HEK293T (cell line): ENCODE measurements around the gene FNBP1L.

Experiments used
- ARNT ChIP-seq: fragments of 450-650 bp; IDR thresholded peaks from 2 replicates; pipeline ENCODE4 v1.6.1; 2017; ENCODE audit warnings: mild to moderate bottlenecking
- BHLHE40 ChIP-seq: fragments of 450-650 bp; IDR thresholded peaks from 2 replicates; pipeline ENCODE4 v1.6.1; 2016; ENCODE audit warnings: mild to moderate bottlenecking, moderate library complexity, borderline replicate concordance
- CTBP1 ChIP-seq: fragments of 450-650 bp; IDR thresholded peaks from 2 replicates; pipeline ENCODE4 v1.6.1; 2016; ENCODE audit warnings: borderline replicate concordance
- ELF4 ChIP-seq: fragments of 450-650 bp; IDR thresholded peaks from 2 replicates; pipeline ENCODE4 v1.6.1; 2017; ENCODE audit warnings: antibody characterized with exemption
- FOXA1 ChIP-seq: fragments of 450-650 bp; IDR thresholded peaks from 2 replicates; pipeline ENCODE4 v1.6.1; 2016; ENCODE audit warnings: mild to moderate bottlenecking
- FOXK2 ChIP-seq: fragments of 450-650 bp; IDR thresholded peaks from 2 replicates; pipeline ENCODE4 v1.6.1; 2016; ENCODE audit warnings: mild to moderate bottlenecking
- FOXM1 ChIP-seq: fragments of 450-650 bp; IDR thresholded peaks from 2 replicates; pipeline ENCODE4 v1.6.1; 2017; ENCODE audit warnings: mild to moderate bottlenecking, borderline replicate concordance
- HDGF ChIP-seq: fragments of 450-650 bp; IDR thresholded peaks from 2 replicates; pipeline ENCODE4 v1.6.1; 2017; ENCODE audit warnings: antibody characterized with exemption, borderline replicate concordance
- L3MBTL2 ChIP-seq: fragments of 450-650 bp; conservative IDR thresholded peaks from 2 replicates; pipeline ENCODE4 v1.6.1; 2016; ENCODE audit warnings: mild to moderate bottlenecking
- LEF1 ChIP-seq: fragments of 450-650 bp; IDR thresholded peaks from 2 replicates; pipeline ENCODE4 v1.6.1; 2017; ENCODE audit warnings: mild to moderate bottlenecking, borderline replicate concordance
- NFRKB ChIP-seq: fragments of 450-650 bp; IDR thresholded peaks from 2 replicates; pipeline ENCODE4 v1.6.1; 2016; ENCODE audit warnings: mild to moderate bottlenecking, moderate library complexity
- SP1 ChIP-seq: fragments of 450-650 bp; IDR thresholded peaks from 2 replicates; pipeline ENCODE4 v1.6.1; 2017
- TARDBP ChIP-seq: fragments of 450-650 bp; IDR thresholded peaks from 2 replicates; pipeline ENCODE4 v1.6.1; 2016
- TF ChIP-seq, protein P1 (sequence below): fragments of 450-650 bp; IDR thresholded peaks from 2 replicates; pipeline ENCODE4 v1.6.1; 2016

GRCh38 chr1:93420400-93420799, 27.5 kb upstream of the FNBP1L start:
- TF ChIP-seq ELF4 (no peak), FOXM1 (no peak), FOXA1 (no peak), BHLHE40 (no peak), LEF1 (no peak), SP1 (no peak), L3MBTL2 (no peak), NFRKB (no peak), HDGF (no peak), ARNT (no peak), CTBP1 (no peak), FOXK2 (no peak), TARDBP (no peak)
- TF ChIP-seq, protein P1, sequence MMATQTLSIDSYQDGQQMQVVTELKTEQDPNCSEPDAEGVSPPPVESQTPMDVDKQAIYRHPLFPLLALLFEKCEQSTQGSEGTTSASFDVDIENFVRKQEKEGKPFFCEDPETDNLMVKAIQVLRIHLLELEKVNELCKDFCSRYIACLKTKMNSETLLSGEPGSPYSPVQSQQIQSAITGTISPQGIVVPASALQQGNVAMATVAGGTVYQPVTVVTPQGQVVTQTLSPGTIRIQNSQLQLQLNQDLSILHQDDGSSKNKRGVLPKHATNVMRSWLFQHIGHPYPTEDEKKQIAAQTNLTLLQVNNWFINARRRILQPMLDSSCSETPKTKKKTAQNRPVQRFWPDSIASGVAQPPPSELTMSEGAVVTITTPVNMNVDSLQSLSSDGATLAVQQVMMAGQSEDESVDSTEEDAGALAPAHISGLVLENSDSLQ = no peak
